K562 (cell line): Measurements from ENCODE around the gene BACE2. TPM values are rescaled to one million over a fixed set of nuclear protein-coding genes. Genes with fewer than 3 reads are reported as not detected.

ENCODE experiments used
- ATAC-seq: fragments of 200-7000 bp; cut with Tn5 transposase; 3 replicates; pipeline ENCODE4 v1.9.1; 2020; ENCODE audit warnings: moderate library complexity
- BruUV-seq: library from RNA; stranded (reverse); fragments of 400-500 nt; replicated peaks from 2 replicates; lab custom pipeline; 2021; lab: Mats Ljungman, UMichigan
- CTCF ChIA-PET: fragments of 300-600 bp; formaldehyde crosslinking; extraction: SDS; loops from one replicate; lab custom pipeline; 2021; ENCODE audit warnings: low intra/inter-chr PET ratio; lab: Yijun Ruan, JAX
- POLR2A ChIA-PET: fragments of 300-600, 350-650 bp; sonication (Branson Sonifier 250); formaldehyde crosslinking; extraction: SDS; loops from one replicate; lab custom pipeline; 2021; ENCODE audit warnings: antibody characterized with exemption, inconsistent platforms; lab: Yijun Ruan, JAX
- DNase-seq, 4 experiments: peaks; one replicate each; pipeline versions ENCODE4 v3.0.0 to v3.0.0-alpha.2; 2011 to 2018; ENCODE audit warnings: low spot score in 3 of 4, mixed read lengths in 3 of 4; ENCODE audit errors: extremely low read depth in 1 of 4
- FAIRE-seq: peaks from 2 replicates; lab custom pipeline; 2011; peaks lifted over from hg19 to GRCh38; lab: Jason Lieb, UNC
- H2AFZ ChIP-seq: 2 replicates; pipeline ENCODE4 v1.6.0; 2011; ENCODE audit warnings: low read depth, low read length, control low read depth, inconsistent platforms
- H3K27ac ChIP-seq: fragments of 200-600 bp; 3 replicates; pipeline ENCODE4 v1.8.0; 2011; ENCODE audit warnings: low read depth, mild to moderate bottlenecking, control low read depth, inconsistent platforms, low read length, moderate library complexity, mixed read lengths; ENCODE audit errors: extremely low read depth
- H3K27me3 ChIP-seq, 2 experiments: fragments of 300-600 bp in 1 of 2; 2 replicates in 1 of 2; 3 replicates in 1 of 2; pipeline versions ENCODE4 v1.6.0 to v1.8.0; 2011; ENCODE audit warnings: inconsistent platforms in 2 of 2, low read length in 2 of 2, mild to moderate bottlenecking in 1 of 2, mixed read lengths in 1 of 2, moderate library complexity in 1 of 2; ENCODE audit not compliant: control insufficient read depth in 2 of 2, insufficient read depth in 2 of 2
- H3K36me3 ChIP-seq: fragments of 300-600 bp; 3 replicates; pipeline ENCODE4 v1.8.0; 2011; ENCODE audit warnings: mild to moderate bottlenecking, low read length, inconsistent platforms; ENCODE audit not compliant: control insufficient read depth, insufficient read depth
- H3K4me1 ChIP-seq, 2 experiments: fragments of 200-600 bp in 1 of 2; replicated peaks in 1 of 2; 2 replicates in 1 of 2; 3 replicates in 1 of 2; pipeline versions ENCODE4 v1.5.1 to v1.8.0; 2011; ENCODE audit warnings: inconsistent platforms in 2 of 2, low read length in 2 of 2, mild to moderate bottlenecking in 1 of 2, mixed read lengths in 1 of 2, moderate library complexity in 1 of 2; ENCODE audit not compliant: control insufficient read depth in 2 of 2, insufficient read depth in 2 of 2
- H3K4me2 ChIP-seq: 2 replicates; pipeline ENCODE4 v1.6.1; 2011; ENCODE audit warnings: low read length, control low read depth, inconsistent platforms, mixed read lengths; ENCODE audit not compliant: insufficient read depth
- H3K4me3 ChIP-seq: fragments of 200-600 bp; sonication (generic), shearing (Covaris generic); 2 replicates; pipeline ENCODE4 v1.5.1; 2016; ENCODE audit warnings: control low read depth, inconsistent platforms
- H3K79me2 ChIP-seq: fragments of 200-600 bp; 3 replicates; pipeline ENCODE4 v1.8.0; 2011; ENCODE audit warnings: low read length, inconsistent platforms; ENCODE audit not compliant: control insufficient read depth, insufficient read depth
- H3K9ac ChIP-seq, 2 experiments: 2 replicates each; pipeline versions ENCODE4 v1.6.0 to v1.6.1; 2011; ENCODE audit warnings: low read depth in 2 of 2, low read length in 2 of 2, control low read depth in 1 of 2, inconsistent platforms in 1 of 2, mild to moderate bottlenecking in 1 of 2, mixed read lengths in 1 of 2; ENCODE audit not compliant: insufficient read depth in 1 of 2
- H3K9me1 ChIP-seq: one replicate; pipeline ENCODE4 v1.6.0; 2011; ENCODE audit warnings: inconsistent platforms, mild to moderate bottlenecking, low read length, moderate library complexity; ENCODE audit not compliant: control insufficient read depth, insufficient read depth
- H3K9me3 ChIP-seq: replicated peaks from 2 replicates; pipeline ENCODE4 v1.5.1; 2011; ENCODE audit warnings: low read depth, low read length, inconsistent platforms; ENCODE audit not compliant: control insufficient read depth, insufficient read depth
- H4K20me1 ChIP-seq: replicated peaks from 2 replicates; pipeline ENCODE4 v1.6.1; 2011; ENCODE audit warnings: low read length, inconsistent platforms, mixed read lengths; ENCODE audit not compliant: control insufficient read depth, insufficient read depth
- HMGXB4 ChIP-seq: sonication (generic); formaldehyde crosslinking; IDR thresholded peaks from 2 replicates; pipeline ENCODE4 v1.8.1; 2023; ENCODE audit warnings: mild to moderate bottlenecking, missing genetic modification reagents
- PPARD ChIP-seq: fragments of 250-450 bp; sonication (Bioruptor Pico); IDR thresholded peaks from 2 replicates; pipeline ENCODE4 v1.8.0; 2022; ENCODE audit warnings: inconsistent platforms, mild to moderate bottlenecking, moderate library complexity
- RREB1 ChIP-seq: fragments of 250-450 bp; sonication (Bioruptor Pico); IDR thresholded peaks from 2 replicates; pipeline ENCODE4 v1.4.0; 2020
- ZNF551 ChIP-seq: fragments of 250-450 bp; sonication (Bioruptor Pico); IDR thresholded peaks from 2 replicates; pipeline ENCODE4 v1.5.0; 2021; ENCODE audit warnings: mild to moderate bottlenecking, moderate library complexity
- WGBS: fragments of 100-300 bp; shearing (Covaris generic); methylation state at CpG from one replicate; pipeline ENCODE4 v1.1.6; 2016; ENCODE audit warnings: low coverage, mixed read lengths; ENCODE audit not compliant: insufficient coverage; ENCODE audit errors: missing lambda C conversion rate; 5-methylcytosine and 5-hydroxymethylcytosine counted together
- in situ Hi-C: fragments of 300-500 bp; cut with MboI; formaldehyde crosslinking; loops from 4 replicates; pipeline ENCODE4 v1.15.0; 2018; ENCODE audit warnings: inconsistent platforms, mixed read lengths
- intact Hi-C: fragments of 100-400 bp; cut with micrococcal nuclease; formaldehyde crosslinking; loops from 2 replicates; pipeline ENCODE4 v1.14.2; 2022
- polyA plus RNA-seq, 8 experiments: library from polyadenylated mRNA; depleted of rRNA in 4 of 8; stranded (reverse) in 5 of 8; unstranded in 3 of 8; fragments of >200 nt; fragmentation: Nextera tagmentation in 2 of 8; fragmentation: Illumina TruSeq in 1 of 8; extraction: Ambion mirVana in 2 of 8; extraction: Trizol in 1 of 8; gene quantifications; 2 replicates each; pipeline versions ENCODE4 v1.2.1 to v1.2.3, GENCODE V29; 2011 to 2014; ENCODE audit warnings: inconsistent platforms in 1 of 8, missing spikeins in 1 of 8
- total RNA-seq, 7 experiments: library from RNA; depleted of rRNA in 6 of 7; stranded (reverse); fragments of >200 nt in 6 of 7; fragmentation: Illumina TruSeq in 2 of 7; extraction: Trizol in 2 of 7; gene quantifications; 2 replicates each; pipeline versions ENCODE4 v1.2.1 to v1.2.3, GENCODE V29; 2011 to 2021; ENCODE audit warnings: low replicate concordance in 1 of 7

BACE2 gene
- total and polyA plus RNA-seq, 9 of the 15 experiments (the other 6 are each of a cell fraction or from before 2014, with no cell fraction given) = 0.05 to 0.24 (median 0.15) TPM; not detected in 2

GRCh38 chr21:41295721-41296254 is 127.8 kb downstream of the BACE2 start:
- Histone ChIP-seq H3K27me3 (no peaks in the 10 kb centered on the region; a peak in 1 of 5 replicates), H3K36me3 (no peaks in the 10 kb centered on the region), H3K9me3 (no peaks in the 10 kb centered on the region), H3K9me1 (no peaks in the 10 kb centered on the region), H3K4me1 (no peaks in the 10 kb centered on the region), H2AFZ (no peak overlapping the region), H3K79me2 (no peaks in the 10 kb centered on the region), H3K4me3 (no peak overlapping the region), H3K9ac (no peak overlapping the region), H3K4me2 (no peak overlapping the region), H3K27ac (no peak overlapping the region), H4K20me1 (no peaks in the 10 kb centered on the region)
- CTCF ChIA-PET = interaction anchor here (0.7 kb wide), 1 partner anchor 106 kb away, joined by 3 read pairs; no protein-coding TSS in a partner anchor
- intact Hi-C loops = no loop called here
- DNase-seq (no peak), ATAC-seq (no peak), FAIRE-seq (no peak)
- no TSS peak for BruUV-seq
- TF ChIP-seq RREB1 (CRISPR knock-in tag) (no peak), PPARD (CRISPR knock-in tag) (no peak), HMGXB4 (no peak), ZNF551 (CRISPR knock-in tag) (no peak)
- in situ Hi-C loops = no loop called here
- WGBS = 0% methylated on average over 4 of the region's 4 CpGs
- POLR2A ChIA-PET = no interaction called here
